CD4-positive, alpha-beta T cell treated with Interleukin-1 beta for 1 hour (primary cell): ENCODE results near the gene ENO3.
A peak's percentile ranks its signal among the peaks of the same experiment; 100 is the strongest.

ENCODE experiments used
- DNase-seq, 2 donors: peaks; one replicate each; pipeline ENCODE4 v3.0.0-alpha.2; 2020 to 2022

Gene ENO3

DNA sequence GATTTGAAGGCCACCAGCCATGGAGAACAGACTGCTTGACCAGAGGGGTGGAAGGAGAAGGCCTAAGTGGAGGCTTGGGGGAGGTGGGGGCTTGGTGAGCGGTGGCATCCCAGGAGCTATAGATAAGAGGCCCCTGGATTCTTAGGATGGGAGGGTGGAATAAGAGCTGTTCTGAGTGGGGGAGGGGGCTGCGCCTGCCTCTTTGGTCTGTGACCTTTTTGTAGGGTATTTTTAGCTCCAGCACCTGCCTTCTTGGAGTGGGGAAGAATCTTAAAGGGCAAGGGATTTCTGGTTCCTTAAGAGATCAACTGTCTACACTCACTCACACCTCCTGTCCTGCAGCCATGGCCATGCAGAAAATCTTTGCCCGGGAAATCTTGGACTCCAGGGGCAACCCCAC lies 567 bp downstream of the ENO3 start:
- DNase-seq: no peak

DNA sequence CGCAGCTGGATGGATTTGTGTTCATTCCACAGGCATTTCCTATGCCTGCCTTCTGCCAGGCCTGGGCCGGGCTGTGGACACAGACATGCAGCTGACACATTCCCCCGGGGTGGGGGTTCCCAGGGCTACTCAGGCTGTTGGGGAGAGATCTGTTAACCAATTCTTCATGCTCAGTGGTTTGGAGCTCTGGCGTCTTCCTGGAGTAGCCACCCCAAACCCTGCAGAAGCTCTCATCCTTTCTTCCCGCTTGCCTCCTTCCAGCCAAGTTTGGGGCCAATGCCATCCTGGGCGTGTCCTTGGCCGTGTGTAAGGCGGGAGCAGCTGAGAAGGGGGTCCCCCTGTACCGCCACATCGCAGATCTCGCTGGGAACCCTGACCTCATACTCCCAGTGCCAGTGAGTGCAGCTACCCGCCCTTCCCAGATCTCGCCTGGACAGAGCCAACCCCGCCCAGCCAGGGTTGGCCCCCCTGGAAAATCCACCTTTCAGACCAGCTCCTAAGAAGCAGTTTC lies 2.6 kb downstream of the ENO3 start:
- DNase-seq: no peak

DNA sequence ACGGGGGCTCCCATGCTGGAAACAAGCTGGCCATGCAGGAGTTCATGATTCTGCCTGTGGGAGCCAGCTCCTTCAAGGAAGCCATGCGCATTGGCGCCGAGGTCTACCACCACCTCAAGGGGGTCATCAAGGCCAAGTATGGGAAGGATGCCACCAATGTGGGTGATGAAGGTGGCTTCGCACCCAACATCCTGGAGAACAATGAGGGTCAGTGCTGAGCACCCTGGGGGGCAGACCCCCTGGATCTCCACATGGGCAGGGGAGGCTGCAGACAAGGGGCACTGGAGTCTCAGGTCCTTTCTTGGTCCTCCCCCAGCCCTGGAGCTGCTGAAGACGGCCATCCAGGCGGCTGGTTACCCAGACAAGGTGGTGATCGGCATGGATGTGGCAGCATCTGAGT lies 4.2 kb downstream of the ENO3 start:
- DNase-seq: no peak

- DNase-seq: peak; percentile 44 to 52
Observed at GRCh38 chr17:4956493-4957061, 5.7 kb downstream of the ENO3 start.

GRCh38 chr17:4958102-4958501 lies 7.2 kb downstream of the ENO3 start:
- no peak for DNase-seq

GRCh38 chr17:4959261-4959965 lies 8.5 kb downstream of the ENO3 start:
- no peak for DNase-seq

DNA sequence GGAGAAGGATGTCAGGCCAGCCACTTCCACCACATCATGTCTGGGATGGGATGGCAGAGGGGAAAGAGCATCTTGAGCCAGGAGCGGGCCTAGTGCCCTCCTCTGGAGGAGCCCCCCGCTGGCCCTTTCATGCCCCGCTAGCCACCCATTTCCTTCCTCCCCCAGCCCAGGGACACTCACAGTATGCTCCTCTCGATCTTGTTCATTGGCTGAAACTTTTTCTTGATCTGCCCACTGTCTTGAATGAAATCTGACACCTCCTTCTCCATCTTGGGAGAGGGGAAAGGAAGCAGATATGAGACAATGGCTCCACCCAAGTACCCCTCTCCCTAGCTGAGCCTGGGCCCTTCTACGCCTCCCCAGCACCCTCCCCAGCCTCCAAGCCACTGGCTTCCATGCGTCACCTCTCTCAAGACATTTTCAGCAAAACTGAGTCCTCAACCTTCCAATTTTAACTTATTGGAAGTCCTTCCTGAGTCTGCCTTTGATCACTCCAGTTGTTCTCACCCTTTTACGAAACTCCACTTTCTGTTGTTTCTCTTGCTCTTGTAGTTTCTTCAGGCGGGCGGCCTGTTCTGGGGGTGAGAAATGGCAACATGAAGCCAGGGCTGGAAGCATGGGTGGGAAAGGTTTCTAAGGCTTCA lies 9.5 kb downstream of the ENO3 start:
- DNase-seq: no peak

GRCh38 chr17:4965311-4965986 lies 14.5 kb downstream of the ENO3 start:
- no peak for DNase-seq

DNA sequence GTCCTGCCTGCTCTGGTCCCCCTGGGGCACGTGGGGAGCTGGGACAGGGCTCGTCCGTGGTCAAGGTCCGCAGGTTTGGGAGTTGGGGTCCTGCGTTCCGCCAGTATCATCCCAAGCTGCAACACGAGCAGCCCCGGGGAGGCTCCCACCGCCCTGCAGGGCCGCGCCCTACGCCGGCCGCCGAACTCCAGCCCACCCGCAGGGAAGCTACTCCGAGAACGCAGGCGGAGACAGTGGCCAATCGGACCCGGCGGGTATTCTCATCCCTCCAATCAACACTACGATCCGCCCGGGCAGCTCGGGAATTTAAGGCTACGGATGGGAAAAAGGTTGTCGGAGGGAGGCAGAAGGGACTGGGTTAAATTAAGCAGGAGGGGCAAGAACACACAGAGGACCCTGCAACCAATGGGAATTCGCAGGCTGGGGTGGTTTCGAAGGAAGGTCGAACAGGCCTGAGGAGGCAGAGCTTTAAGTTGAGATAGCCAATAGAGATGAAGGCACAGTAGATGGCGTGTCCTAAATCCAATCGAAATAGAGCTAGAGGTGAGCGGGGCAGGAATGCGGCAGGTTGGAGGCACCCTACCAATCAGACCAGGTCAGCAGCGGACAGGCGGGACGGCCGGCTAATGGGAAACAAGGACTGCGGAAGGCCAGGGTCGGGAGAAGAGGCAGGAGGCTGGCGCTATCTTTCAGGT lies 16.1 kb downstream of the ENO3 start:
- DNase-seq: peak; percentile 98 to 99

GRCh38 chr17:4967539-4968485 lies 16.9 kb downstream of the ENO3 start, which contains the start of gene SPAG7:
Gene SPAG7 (minus strand): TSS chr17:4967817. CDS start chr17:4967804, 13 bp downstream.
- DNase-seq: peak; percentile 94 to 96

GRCh38 chr17:4968486-4969046 lies 17.6 kb downstream of the ENO3 start:
- no peak for DNase-seq

DNA sequence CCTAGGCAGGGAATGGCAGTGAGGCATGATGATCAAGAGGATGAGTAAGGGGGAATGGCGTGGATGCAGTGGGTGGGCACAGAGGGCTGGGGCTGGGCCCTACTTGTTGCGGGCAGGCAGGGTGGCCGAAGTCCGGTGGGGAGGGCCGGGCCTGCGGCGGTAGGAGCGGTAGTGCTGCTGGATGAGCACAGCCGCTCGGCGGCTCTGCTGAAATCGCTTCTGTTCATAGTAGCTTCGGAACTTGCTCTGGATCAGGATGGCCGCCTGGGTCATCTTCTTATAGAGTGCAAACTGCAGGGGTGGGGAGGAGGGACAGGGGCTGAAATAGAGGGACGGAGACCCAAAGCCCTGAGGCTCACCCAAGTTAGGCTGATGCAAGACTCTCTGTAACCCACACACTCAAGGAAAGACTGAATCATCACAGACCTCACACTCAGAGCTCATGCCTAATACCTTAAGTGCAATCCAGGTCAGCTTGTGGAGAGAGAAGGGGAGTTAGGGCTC lies 18.2 kb downstream of the ENO3 start:
- DNase-seq: no peak

GRCh38 chr17:4969551-4970173 lies 18.7 kb downstream of the ENO3 start:
- DNase-seq: no peak

DNA sequence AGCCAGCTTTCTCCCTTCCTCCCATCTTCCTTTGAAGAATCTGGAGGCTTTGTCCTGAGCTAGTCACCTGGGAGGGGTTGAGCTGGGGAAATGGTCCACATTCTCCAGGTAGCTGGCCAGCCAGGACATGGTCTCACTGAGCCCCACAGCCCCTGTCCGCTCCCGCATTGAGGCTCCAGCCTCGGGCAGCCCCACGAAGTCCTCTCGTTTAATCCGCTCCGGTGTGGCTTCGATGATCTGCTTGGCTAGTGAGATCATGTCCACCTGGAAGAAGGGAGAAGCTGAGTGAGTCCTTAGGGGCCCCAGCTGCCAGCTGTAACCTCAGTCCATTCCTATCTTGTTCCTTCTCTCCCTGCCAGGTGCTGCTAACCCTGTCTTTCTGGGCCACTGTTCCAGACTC lies 19.4 kb downstream of the ENO3 start:
- no peak for DNase-seq

DNA sequence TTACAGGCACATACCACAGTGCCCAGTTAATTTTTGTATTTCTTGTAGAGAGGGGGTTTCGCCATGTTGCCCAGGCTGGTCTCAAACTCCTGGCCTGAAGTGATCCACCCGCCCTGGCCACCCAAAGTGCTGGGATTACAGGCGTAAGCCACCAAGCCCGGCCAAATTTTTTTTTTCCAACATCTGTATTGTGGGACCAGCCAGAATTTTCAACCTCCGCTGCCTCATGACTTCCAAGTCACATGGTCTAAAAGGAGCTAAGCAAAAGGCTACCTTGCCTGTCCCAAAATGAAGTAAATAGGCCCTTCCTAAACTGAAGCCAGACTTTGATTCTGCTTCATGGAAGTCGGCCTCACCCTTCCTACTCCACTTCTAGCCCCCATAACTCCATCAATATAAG lies 20.9 kb downstream of the ENO3 start:
- no peak for DNase-seq

DNA sequence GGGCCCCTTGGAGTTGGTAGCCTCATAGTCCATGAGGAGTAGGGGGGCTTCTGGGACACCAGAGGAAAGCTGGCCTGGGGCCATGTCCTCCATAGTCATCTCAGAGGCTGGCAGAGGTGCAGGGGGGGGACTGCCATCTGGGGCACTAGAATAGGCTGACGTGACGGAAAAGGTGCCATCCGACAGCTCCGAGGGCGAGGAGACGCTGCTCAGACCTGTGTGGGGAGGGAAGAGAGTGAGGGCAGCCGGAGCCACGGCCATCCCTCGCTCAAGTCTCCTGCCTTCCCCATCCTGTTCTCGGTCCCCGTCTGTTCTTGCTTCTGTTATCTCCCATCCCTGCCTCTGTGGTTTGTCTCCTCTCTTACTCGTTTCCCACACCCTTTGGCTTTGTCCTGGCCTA lies 21.4 kb downstream of the ENO3 start:
- no peak for DNase-seq

DNA sequence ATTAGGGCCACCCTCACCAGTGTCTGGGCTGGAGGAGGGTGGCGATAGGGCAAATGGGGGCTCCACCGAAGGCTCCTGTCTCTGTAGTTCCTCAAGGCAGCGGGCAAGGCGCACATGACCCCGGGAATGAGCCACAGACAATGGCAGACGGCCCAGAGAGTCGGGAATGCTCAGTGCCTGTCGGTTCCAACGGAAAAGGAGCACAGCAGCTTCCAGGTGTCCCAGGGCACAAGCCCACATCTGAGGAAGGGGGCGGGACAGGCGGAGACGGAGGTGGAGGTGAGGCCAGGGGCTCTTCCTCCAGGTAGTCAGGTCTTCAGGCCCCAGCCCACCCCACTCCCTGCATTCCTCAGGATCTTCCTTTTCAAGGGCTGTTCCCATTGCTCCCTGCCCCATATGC lies 21.8 kb downstream of the ENO3 start:
- no peak for DNase-seq

GRCh38 chr17:4973256-4974114 lies 22.6 kb downstream of the ENO3 start:
- DNase-seq: no peak

DNA sequence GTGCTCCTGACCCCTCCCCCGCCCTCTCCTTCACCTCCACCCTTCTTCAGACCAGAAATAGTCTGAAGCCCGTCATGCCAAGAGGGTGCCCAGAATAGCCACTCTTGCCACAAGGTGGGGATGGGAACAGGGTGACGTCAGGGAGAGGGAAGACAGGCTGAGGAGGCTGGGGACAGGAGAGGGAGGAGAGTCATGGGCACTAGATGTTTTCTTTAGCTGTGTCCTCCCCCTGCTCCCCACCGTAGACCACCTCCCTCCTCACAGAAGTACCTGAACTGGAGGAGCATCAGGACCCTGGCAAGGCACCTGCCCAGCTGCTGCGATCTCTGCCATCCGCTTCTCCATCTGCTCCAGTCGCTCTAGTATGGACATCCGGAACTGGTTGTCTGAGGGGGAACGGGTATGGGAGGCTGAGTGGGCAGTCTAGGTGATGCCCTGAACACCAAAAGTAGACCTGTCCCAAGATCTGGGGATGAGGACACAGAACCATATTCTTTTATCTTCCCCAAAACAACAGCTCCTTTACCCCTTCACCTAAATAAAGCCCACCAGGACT lies 23.3 kb downstream of the ENO3 start:
- DNase-seq: no peak
